ENCODE results near the gene GRHL1.

The GRHL1 gene

DNA sequence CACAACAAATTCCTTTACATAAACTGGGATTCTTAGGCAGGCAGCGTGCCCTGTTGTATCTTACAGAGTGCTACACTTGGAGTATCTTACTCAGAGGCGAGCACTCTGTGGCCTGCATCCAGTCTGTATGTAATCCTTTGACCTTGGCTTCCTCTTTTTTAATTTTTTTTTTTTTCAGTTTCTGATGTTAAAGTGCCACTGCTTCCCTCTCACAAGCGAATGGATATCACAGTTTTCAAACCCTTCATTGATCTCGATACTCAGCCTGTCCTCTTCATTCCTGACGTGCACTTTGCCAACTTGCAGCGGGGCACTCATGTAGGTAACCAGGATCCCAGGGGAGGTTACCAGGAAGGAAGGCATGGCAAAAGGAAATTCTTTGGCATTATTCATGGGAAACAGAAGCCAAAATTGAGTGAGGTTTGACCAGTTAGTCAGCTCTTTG is 40.4 kb downstream of the GRHL1 start:
- in situ Hi-C loops (cut with HindIII; ENCODE audit: low sequenced_read_pairs), result no loop called here

DNA sequence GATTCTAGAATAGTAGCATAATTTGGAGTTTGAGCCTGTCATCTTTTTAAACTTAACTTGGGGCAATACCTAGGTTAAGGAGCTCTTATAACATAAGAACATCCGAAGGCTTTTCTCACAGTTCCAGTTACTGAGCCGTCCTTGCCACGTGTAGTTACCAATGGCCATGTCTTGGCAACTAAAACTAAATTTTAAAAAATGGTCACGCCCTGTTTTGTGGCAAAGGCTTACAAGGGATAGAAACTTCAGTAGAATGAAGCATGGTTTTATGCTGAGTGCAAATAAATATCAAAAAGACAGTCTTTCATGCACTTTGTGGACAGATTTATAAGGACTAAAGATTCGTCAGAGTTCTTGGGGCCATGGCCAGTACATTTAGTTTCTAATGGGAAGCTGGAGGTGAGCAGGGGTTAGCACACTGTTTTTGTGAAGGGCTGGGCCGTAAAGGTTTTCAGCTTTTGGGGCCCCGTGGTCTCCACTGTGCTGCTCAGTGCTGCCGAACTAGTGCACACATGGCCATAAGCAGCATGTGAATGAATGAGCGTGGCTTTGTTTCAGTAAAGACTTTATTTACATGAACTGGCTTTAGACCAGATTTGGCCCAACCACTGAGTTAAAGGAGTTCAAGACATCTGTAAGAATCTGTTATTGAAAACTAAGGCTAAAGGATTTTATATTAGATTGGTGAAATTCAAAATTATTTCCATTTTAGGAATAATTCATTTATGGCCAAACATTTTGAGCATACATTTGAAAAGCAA is 41.1 kb downstream of the GRHL1 start:
- in situ Hi-C loops (cut with HindIII; ENCODE audit: low sequenced_read_pairs), result no loop called here

DNA sequence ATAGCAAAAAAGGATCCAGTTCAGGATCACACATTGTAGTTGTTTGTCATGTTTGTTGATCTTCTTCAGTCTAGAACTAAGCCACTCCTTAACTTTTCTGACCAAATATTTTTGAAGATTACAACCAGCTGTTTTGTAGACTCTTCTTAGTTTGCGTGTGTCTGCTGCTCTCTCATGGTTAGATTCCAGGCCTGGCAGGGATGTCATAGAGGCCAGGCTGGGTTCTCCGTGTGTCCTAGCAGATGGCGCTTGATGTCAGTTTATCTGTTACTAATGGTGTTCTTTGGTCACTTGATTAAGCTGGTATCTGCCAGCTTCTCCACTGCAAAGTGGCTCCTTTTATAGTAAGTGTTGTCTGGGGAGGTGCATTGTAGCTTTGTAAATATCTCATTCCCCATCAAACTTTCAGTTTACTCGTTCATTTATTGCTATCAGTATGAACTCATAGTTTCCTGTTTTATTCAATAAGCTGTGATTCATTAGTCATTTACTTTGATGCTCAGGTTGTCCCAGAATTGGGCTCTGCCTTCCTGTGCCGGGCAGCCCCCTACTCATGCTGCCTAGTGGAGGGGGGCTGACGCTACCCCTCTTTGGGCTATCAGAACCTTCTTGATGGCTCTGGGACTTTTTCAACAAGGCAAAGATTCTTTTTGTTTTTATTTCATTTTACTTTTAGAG is 42.1 kb downstream of the GRHL1 start:
- in situ Hi-C loops (cut with HindIII; ENCODE audit: low sequenced_read_pairs), result no loop called here

DNA sequence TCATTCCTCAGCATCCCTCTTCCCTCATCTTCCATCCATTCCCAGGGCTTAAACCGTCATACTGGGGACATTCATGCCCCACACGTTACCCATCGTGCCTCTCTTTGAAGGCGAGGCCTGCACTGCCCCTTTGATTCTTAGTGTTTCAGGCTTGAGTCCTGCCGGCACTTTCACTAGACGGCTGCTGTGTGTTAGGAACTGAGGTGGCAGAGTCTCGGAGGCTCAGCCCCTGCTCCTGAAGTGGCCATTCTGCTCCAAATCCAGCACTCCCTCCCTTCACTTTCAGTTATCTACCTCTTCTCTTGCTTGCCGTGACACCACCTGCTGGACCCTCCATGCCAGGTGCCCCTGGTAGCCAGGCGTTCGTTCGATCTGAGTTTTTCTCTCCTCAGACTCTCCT is 43.0 kb downstream of the GRHL1 start:
- in situ Hi-C loops (cut with HindIII; ENCODE audit: low sequenced_read_pairs), result no loop called here

DNA sequence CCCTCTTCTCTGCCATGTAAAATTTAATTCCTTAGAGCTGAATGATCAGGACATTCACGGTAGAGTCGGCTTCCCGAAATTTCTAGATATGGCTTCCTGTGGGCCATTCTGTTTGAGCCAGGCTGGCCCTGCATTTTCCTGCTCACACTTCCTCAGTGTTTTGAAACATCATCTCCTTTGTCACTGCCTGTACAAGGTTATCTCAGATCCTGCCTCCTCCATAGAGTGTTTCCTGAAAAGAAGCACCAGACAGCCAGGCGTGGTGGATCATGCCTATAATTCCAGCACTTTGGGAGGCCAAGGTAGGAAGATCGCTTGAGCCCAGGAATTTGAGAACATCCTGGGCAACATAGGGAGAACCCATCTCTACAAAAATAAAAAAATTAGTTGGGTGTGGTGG is 43.6 kb downstream of the GRHL1 start:
- in situ Hi-C loops (cut with HindIII; ENCODE audit: low sequenced_read_pairs), result no loop called here

DNA sequence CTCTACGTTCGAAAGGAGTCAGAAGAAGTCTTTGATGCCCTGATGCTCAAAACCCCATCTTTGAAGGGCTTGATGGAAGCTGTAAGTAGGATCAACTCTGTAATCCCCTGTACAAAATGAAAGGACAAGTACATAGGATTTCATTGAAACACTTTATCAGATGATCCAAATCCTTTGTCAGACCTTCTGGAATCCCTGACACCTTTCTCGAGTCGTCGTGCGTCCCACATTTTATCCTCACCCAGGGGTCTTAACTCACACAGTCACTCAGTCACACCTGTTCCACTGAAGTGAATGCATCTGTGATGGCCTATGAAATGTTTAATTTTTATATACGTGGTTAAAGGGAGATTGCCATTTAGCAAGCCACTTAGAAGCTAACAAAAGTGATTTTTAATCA is 44.8 kb downstream of the GRHL1 start:
- in situ Hi-C loops (cut with HindIII; ENCODE audit: low sequenced_read_pairs), result no loop called here

DNA sequence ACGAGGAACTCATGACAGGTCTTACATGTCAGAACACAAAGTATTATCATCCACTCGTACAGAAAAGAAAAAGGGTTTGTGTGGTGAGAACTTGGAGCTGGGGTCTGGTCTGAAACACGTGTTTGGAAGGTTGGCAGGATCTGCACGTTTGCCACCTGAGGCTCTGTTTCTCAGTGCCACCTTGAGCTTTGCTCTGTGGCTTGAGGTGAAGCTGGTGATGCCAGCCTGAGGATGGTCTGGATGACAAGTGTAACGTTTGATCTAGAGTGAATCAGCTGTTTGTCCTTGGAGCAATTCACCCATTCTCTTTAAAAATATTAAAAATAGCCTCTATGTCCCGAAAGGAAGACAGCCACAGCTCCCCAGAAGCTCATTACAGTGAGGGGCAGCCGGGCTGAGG is 46.4 kb downstream of the GRHL1 start:
- in situ Hi-C loops (cut with HindIII; ENCODE audit: low sequenced_read_pairs), result no loop called here

DNA sequence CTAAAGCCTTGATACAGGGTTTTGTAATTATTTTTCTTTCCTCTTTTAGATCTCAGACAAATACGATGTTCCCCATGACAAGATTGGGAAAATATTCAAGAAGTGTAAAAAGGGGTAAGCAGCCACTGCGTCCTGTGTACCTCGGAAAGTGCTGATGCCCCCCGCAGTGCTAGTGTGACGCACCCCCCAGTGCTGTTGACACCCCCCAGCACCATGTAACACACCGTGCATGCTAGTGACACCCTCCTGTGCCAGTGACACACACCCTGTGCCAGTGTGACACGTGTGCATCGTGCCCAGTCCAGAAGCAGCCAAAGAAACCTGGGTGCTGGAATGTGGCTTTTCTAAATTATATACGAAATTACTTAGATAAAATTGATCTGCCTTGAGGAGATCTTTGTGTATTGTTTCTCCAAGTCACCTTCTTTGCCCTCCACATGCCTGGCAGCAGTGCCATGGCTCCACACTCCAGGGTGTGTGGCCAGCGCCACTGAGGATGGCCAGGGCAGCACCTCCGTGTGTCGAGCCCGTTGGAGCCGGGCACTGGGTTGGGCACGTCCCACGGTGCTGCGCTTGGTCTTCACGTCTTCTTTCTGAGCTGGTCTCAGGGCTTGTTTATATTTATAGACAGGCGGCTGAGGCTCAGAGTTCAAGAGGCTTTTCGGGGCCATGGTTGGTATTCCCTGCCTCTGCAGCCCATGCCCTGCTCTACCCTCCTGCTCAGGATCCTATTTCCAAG is 47.6 kb downstream of the GRHL1 start:
- in situ Hi-C loops (cut with HindIII; ENCODE audit: low sequenced_read_pairs), result no loop called here

DNA sequence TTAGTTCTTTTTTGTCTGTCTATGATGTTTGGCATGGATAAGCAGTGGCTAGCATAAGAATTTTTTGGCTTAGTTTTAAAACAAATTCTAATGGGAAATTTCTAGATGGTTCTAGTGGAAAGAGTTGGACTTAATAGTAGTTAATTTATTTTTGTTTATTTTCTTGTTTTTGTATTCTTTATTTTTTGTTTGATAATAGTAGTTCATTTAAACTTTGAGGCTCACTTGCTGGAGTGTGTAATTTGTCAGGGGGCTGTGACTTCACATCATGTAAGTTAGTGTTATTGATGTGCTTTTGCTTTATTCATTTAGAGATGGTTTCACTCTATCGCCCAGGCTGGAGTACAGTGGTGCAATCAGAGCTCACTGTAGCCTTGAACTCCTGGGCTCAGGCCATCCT is 48.2 kb downstream of the GRHL1 start:
- in situ Hi-C loops (cut with HindIII; ENCODE audit: low sequenced_read_pairs), result no loop called here

DNA sequence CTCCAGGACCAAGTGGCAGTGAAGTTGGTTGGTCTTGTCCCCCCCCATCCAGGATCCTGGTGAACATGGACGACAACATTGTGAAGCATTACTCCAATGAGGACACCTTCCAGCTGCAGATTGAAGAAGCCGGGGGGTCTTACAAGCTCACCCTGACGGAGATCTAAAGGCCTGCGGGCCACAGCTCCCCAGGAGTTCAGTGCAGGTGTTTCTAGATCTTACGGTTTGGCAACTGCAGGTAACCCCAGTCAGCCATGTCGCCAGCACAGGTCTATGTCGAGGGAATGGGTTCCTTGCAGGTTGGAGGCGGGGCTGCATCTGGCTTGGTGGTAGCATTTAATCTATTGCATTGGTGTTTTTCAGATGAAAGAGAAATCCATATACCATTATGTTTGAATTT is 49.0 kb downstream of the GRHL1 start:
- in situ Hi-C loops (cut with HindIII; ENCODE audit: low sequenced_read_pairs), result no loop called here

DNA sequence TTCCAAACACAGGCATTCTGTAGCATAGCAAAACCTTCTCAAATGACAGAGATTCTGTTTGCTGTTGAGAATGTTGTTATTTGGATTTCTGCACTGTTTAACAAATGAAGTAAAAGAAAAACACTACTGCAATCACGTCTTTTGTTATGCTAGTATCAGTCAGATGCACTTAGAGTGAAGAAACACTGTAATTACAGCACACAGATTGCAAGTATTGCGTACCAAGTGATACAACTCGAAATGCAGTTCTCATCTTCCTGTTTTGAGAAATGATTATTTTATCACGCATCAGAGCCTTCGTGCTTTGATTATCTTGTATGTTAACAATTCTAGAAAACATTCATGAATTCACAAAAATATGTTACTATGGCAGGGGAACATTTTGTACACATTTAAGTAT is 50.1 kb downstream of the GRHL1 start:
- in situ Hi-C loops (cut with HindIII; ENCODE audit: low sequenced_read_pairs), result no loop called here

DNA sequence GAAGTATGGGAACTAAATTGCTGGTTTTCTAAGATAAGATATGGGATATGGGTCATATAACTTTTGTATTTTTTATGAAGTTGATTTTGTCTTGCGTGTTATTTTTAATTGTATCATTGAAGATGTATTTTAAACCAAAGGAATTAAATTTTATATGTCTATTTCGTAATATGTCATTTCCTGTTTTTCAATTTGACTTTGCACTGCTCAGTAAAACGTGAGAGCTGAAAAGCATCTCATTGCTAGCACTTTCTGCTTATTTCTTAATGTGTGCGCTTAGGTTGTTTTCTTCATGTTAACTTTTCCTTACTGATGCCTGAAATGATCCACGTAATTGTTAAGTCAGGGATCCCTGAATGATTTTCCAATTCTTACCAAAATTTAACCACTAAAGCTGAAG is 50.6 kb downstream of the GRHL1 start:
- in situ Hi-C loops (cut with HindIII; ENCODE audit: low sequenced_read_pairs), result no loop called here

DNA sequence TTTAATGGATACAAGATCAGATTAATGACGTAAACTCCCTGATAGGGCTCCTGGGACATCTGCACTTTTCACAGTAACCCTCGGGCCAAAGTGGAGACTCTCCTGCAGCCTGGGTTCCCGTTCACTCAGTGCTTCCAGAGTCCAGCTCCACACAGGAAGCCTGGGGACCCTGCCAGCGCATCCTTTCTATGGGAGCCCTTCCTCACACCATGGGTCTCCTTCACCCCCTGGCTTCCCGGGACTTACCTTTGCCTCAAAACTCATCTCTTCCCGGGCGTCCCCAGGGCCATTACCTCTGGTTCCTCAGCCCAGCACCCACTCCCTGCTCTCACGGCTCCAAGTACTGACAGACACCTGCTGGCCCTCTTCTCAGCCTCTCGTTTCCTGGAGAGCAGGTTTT is 51.2 kb downstream of the GRHL1 start:
- in situ Hi-C loops (cut with HindIII; ENCODE audit: low sequenced_read_pairs), result no loop called here

DNA sequence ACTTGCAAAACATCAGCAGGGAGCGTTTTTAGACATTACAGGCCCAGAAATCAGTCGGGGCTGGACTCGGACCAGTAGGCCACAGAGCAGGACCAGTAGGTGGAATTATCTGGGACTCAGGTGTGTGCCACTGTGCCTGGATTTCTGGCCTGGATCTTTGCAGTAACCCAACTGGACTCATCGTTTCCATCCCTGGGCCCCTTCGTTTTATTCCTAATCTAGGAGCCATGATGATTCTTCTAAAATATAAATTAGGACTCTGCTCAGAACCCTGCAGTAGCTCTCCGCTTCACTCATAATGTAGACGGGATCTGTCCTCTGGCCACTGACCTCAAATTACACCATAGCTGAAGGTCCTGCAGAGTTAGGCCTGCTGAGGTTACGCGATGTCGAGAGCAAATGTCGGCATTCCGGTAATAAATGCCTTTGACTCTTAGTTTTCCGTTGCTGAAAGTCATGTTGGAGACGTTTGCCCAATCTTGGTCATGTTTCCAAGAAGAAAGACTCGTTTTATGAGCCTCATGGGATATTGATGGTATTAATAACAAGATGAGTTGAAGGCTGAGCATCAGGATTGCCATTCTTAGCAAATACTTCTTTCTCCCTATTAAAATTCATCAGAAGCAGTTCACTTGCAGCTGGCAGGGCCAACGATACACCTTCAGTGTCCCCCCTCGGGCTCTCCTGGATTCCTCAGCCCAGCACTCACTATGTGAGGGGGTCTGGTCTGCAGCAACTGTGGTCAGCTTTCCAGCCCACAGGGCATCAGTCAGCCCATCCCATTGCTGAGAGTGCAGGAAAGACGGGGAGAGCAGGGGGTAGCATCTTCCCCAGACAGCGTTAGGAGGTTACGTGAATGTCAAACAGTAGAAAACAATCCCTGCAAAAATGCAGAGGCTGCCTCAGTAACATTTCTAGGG is 52.0 kb downstream of the GRHL1 start:
- in situ Hi-C loops (cut with HindIII; ENCODE audit: low sequenced_read_pairs), result no loop called here

DNA sequence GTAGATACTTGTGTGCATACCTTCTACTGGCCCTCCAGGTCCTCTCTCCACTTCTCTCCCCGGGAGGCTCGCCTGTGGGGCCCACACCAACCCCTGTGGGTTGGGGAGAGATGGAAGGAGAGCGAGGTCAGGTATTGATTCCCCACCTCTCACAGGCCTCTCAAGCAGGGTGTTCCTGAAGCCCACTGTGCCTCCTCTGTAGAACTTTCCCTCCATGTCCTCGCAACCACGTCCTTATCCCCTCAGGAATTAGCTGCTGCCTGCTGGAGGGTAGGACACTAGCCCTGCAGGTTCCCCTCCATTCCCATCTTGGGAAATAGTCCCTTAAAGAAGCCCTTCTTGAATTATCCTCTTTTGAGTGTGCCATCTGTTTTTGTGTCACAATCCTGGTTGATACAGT is 52.9 kb downstream of the GRHL1 start:
- in situ Hi-C loops (cut with HindIII; ENCODE audit: low sequenced_read_pairs), result no loop called here

DNA sequence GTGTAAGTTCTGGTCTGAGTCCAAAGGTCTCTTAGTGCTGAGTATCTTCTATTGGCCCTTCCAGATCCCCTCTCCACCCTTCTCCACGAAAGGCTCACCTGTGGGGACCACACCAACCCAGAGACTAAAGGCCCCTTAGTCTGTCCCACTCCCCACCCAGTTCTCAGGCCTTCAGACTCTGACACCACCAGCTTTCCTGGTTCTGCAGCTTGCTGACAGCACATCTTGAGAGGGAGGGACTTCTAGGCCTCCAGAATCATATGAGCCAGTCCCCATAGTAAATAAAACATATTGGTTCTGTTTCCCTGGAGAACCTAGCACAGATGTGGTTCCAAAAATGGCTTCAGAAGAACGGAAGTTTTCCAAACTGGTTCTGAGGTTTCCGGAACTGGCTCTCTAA is 53.3 kb downstream of the GRHL1 start:
- in situ Hi-C loops (cut with HindIII; ENCODE audit: low sequenced_read_pairs), result no loop called here

DNA sequence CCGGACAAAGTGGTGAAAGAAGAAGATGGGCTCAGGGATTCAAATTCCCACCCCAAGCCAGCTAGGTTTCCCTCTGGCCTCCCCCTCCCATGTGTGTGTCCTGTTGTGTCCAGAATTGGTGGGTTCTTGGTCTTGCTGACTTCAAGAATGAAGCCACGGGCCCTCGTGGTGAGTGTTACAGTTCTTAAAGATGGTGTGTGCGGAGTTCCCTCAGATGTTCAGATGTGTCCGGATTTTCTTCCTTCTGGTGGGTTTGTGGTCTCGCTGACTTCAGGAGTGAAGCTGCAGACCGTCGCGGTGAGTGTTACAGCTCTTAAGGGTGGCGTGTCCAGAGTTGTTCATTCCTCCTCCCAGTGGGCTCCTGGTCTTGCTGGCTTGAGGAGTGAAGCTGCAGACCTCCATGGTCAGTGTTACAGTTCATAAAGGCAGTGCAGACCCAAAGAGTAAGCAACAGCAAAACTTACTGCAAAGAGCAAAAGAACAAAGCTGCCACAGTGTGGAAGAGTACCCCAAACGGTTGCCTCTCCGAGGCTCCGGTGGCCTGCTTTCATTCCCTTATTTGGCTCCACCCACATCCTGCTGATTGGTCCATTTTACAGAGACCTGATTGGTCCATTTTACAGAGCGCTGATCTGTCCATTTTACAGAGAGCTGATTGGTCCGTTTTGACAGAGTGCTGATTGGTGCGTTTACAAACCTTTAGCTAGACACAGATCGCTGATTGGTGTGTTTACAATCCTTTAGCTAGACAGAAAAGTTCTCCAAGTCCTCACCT is 54.2 kb downstream of the GRHL1 start:
- in situ Hi-C loops (cut with HindIII; ENCODE audit: low sequenced_read_pairs), result no loop called here

DNA sequence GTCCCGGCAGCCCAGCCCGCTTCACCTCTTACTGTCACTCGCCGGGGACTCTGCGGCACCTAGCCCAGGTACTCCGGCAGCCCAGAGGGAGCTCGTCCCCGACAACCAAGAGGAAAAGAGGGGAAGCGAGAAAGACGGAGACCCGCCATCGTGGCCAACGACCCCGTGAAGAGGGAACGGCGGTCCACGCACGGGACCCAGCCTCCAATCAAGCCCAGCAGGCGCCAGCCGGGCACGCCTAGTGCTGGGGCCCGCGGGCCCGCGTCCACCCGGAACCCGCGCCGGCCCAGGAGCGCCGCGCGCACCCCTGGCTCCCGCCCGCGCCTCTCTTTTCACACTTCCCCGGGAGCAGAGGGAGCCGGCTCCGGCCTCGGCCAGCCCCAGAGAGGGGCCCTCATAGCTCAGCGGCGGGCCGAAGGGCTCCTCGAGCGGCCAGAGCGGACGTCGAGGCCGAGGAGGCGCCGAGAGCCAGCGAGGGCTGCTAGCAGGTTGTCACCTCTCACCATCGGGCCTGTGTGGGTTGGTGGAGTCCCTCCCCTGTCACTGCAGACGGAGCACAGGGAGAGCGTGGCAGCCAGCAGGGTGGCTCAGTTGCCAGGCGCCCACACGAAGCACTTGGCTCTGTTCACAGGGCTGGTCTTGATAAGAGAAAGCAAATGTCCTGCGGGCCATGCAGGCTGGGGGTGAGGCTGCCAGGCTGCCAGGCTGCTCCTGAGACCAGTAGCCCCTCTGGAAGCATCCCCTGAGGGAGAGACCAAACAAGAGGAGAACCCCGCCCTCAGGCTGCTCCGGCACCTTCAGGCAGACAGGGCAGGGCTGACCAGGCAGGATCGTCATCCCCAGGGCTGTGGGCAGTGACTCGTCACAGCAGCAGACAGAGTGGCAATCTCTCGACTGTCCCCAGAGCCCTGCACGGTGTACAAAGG is 55.0 kb downstream of the GRHL1 start:
- in situ Hi-C loops (cut with HindIII; ENCODE audit: low sequenced_read_pairs), result no loop called here

DNA sequence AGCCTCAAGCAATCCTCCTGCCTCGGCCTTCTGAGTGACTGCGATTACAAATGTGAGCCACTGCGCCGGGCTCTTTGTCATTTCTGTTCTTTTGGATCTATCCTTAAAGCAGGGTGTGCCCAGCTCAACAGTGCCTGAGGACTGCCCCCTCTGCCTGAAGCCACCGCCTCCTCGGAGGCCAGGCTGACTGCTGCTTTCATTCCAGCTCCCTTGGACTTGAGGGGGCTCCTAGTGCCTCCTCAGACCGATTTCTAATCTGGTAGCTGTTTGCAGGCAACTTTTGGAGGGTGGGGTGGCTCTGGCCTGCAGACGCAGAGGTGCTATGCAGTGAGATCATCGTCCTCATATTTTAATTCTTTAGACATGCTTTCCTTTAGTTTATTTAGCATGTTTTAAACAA is 55.9 kb downstream of the GRHL1 start:
- in situ Hi-C loops (cut with HindIII; ENCODE audit: low sequenced_read_pairs), result no loop called here
